H1 (cell line): ENCODE data around the gene CCR1. TPM values are rescaled to one million over a fixed set of nuclear protein-coding genes. Genes with fewer than 3 reads are reported as not detected.

Experiments
- CTCF ChIA-PET: fragments of 300-600 bp; sonication (Branson Sonifier 250); formaldehyde crosslinking; loops from one replicate; lab custom pipeline; 2021; ENCODE audit not compliant: partially characterized antibody; lab: Charles Lee
- POLR2A ChIA-PET: fragments of 300-600 bp; sonication (Branson Sonifier 250); formaldehyde crosslinking; loops from one replicate; lab custom pipeline; 2021; ENCODE audit warnings: inconsistent platforms; ENCODE audit not compliant: partially characterized antibody; lab: Charles Lee
- DNase-seq, 2 experiments: peaks; one replicate each; pipeline versions ENCODE4 v3.0.0 to v3.0.0-alpha.2; 2010 to 2022; ENCODE audit warnings: low spot score in 2 of 2, low read depth in 1 of 2, mixed read lengths in 1 of 2
- FAIRE-seq: peaks from 2 replicates; lab custom pipeline; 2011; peaks lifted over from hg19 to GRCh38; lab: Jason Lieb, UNC
- H2AFZ ChIP-seq: 2 replicates; pipeline ENCODE4 v1.8.1; 2012; ENCODE audit warnings: low read length, inconsistent platforms
- H2AK5ac ChIP-seq: 2 replicates; pipeline ENCODE4 v1.6.1; 2013; ENCODE audit warnings: low read depth, low read length
- H2BK120ac ChIP-seq: replicated peaks from 2 replicates; pipeline ENCODE3; 2013; ENCODE audit warnings: low read depth, low read length, inconsistent platforms
- H2BK12ac ChIP-seq: 2 replicates; pipeline ENCODE4 v1.6.1; 2013; ENCODE audit warnings: low read depth, low read length
- H2BK15ac ChIP-seq: 2 replicates; pipeline ENCODE4 v1.6.1; 2013; ENCODE audit warnings: low read length
- H2BK20ac ChIP-seq: 2 replicates; pipeline ENCODE4 v1.6.1; 2013; ENCODE audit warnings: low read length
- H2BK5ac ChIP-seq: 2 replicates; pipeline ENCODE4 v1.6.1; 2013; ENCODE audit warnings: low read depth, low read length
- H3K14ac ChIP-seq: 2 replicates; pipeline ENCODE4 v1.6.1; 2013; ENCODE audit warnings: inconsistent platforms; ENCODE audit not compliant: insufficient read length
- H3K18ac ChIP-seq: 2 replicates; pipeline ENCODE4 v1.6.1; 2013; ENCODE audit warnings: low read length; ENCODE audit errors: extremely low read depth
- H3K23ac ChIP-seq: 2 replicates; pipeline ENCODE4 v1.6.1; 2013; ENCODE audit warnings: inconsistent platforms; ENCODE audit not compliant: insufficient read length
- H3K23me2 ChIP-seq: 2 replicates; pipeline ENCODE4 v1.6.1; 2013; ENCODE audit warnings: low read depth, low read length
- H3K27ac ChIP-seq: 2 replicates; pipeline ENCODE4 v1.6.1; 2011; ENCODE audit warnings: low read depth, low read length, inconsistent platforms
- H3K27me3 ChIP-seq, 4 experiments: replicated peaks in 1 of 4; 1 replicate in 1 of 4; 2 replicates in 3 of 4; pipeline versions ENCODE4 v1.6.1 to v1.8.1; 2011 to 2013; ENCODE audit warnings: low read length in 3 of 4, mild to moderate bottlenecking in 3 of 4, inconsistent platforms in 2 of 4, mixed read lengths in 2 of 4, moderate library complexity in 1 of 4; ENCODE audit not compliant: control insufficient read depth in 3 of 4, insufficient read depth in 3 of 4; ENCODE audit errors: extremely low read depth in 1 of 4
- H3K36me3 ChIP-seq, 4 experiments: 2 replicates each; pipeline versions ENCODE4 v1.6.1 to v1.8.1; 2011 to 2013; ENCODE audit warnings: mild to moderate bottlenecking in 4 of 4, low read length in 3 of 4, moderate library complexity in 2 of 4, control low read depth in 1 of 4, inconsistent platforms in 1 of 4; ENCODE audit not compliant: insufficient read depth in 4 of 4, control insufficient read depth in 2 of 4
- H3K4ac ChIP-seq: replicated peaks from 2 replicates; pipeline ENCODE3; 2013; ENCODE audit warnings: low read length, low read depth, mixed read lengths, inconsistent platforms; ENCODE audit not compliant: insufficient read length
- H3K4me1 ChIP-seq, 4 experiments: replicated peaks in 1 of 4; 1 replicate in 1 of 4; 2 replicates in 3 of 4; pipeline versions ENCODE4 v1.6.1 to v1.8.1; 2011 to 2013; ENCODE audit warnings: low read length in 3 of 4, inconsistent platforms in 2 of 4, mixed read lengths in 1 of 4; ENCODE audit not compliant: insufficient read depth in 4 of 4, control insufficient read depth in 3 of 4
- H3K4me2 ChIP-seq, 2 experiments: 2 replicates each; pipeline versions ENCODE4 v1.6.1 to v1.8.1; 2011 to 2013; ENCODE audit warnings: low read depth in 2 of 2, low read length in 2 of 2, control low read depth in 1 of 2, inconsistent platforms in 1 of 2, mild to moderate bottlenecking in 1 of 2; ENCODE audit not compliant: insufficient read depth in 1 of 2
- H3K4me3 ChIP-seq, 4 experiments: fragments of 200-600, 300-600 bp in 1 of 4; sonication (generic), shearing (Covaris generic), sonication (Bioruptor Twin) in 1 of 4; 2 replicates each; pipeline versions ENCODE4 v1.5.1 to v1.8.1; 2011 to 2016; ENCODE audit warnings: low read length in 4 of 4, low read depth in 3 of 4, control low read depth in 2 of 4, inconsistent platforms in 2 of 4, mild to moderate bottlenecking in 2 of 4, mixed read lengths in 1 of 4, moderate library complexity in 1 of 4; ENCODE audit not compliant: insufficient read depth in 2 of 4; ENCODE audit errors: extremely low read depth in 1 of 4
- H3K56ac ChIP-seq: replicated peaks from 2 replicates; pipeline ENCODE3; 2013; ENCODE audit warnings: low read depth, mild to moderate bottlenecking, mixed read lengths, low read length, inconsistent platforms; ENCODE audit not compliant: insufficient read length
- H3K79me1 ChIP-seq: 2 replicates; pipeline ENCODE4 v1.6.1; 2013; ENCODE audit warnings: low read depth, low read length, control low read depth
- H3K79me2 ChIP-seq, 2 experiments: 2 replicates each; pipeline versions ENCODE4 v1.6.1 to v1.8.1; 2012 to 2013; ENCODE audit warnings: low read length in 2 of 2, mild to moderate bottlenecking in 2 of 2, inconsistent platforms in 1 of 2; ENCODE audit not compliant: insufficient read depth in 2 of 2, control insufficient read depth in 1 of 2
- H3K9ac ChIP-seq, 4 experiments: replicated peaks in 1 of 4; 1 replicate in 1 of 4; 2 replicates in 3 of 4; pipeline versions ENCODE4 v1.6.1 to v1.8.1; 2011 to 2013; ENCODE audit warnings: low read depth in 3 of 4, low read length in 3 of 4, control low read depth in 2 of 4, mild to moderate bottlenecking in 2 of 4, moderate library complexity in 2 of 4, inconsistent platforms in 1 of 4; ENCODE audit errors: extremely low read depth in 1 of 4
- H3K9me3 ChIP-seq, 2 experiments: 2 replicates each; pipeline versions ENCODE4 v1.6.1 to v1.8.1; 2012 to 2013; ENCODE audit warnings: mild to moderate bottlenecking in 2 of 2, moderate library complexity in 2 of 2, control low read depth in 1 of 2, inconsistent platforms in 1 of 2, low read depth in 1 of 2, low read length in 1 of 2, mixed read lengths in 1 of 2; ENCODE audit not compliant: insufficient read depth in 2 of 2
- H4K20me1 ChIP-seq, 2 experiments: replicated peaks in 1 of 2; 2 replicates each; pipeline versions ENCODE3 to v1.8.1; 2011 to 2013; ENCODE audit warnings: inconsistent platforms in 2 of 2, low read length in 2 of 2, mild to moderate bottlenecking in 1 of 2; ENCODE audit not compliant: insufficient read depth in 2 of 2, control insufficient read depth in 1 of 2
- H4K5ac ChIP-seq: 2 replicates; pipeline ENCODE4 v1.6.1; 2013; ENCODE audit warnings: low read length, low read depth, mixed read lengths, inconsistent platforms; ENCODE audit not compliant: insufficient read length
- H4K8ac ChIP-seq: 2 replicates; pipeline ENCODE4 v1.8.0; 2013; ENCODE audit warnings: mild to moderate bottlenecking, moderate library complexity, low read length, inconsistent platforms; ENCODE audit not compliant: insufficient read depth; ENCODE audit errors: extremely low read depth
- H4K91ac ChIP-seq: replicated peaks from 2 replicates; pipeline ENCODE3; 2013; ENCODE audit warnings: low read length, mixed read lengths, inconsistent platforms; ENCODE audit not compliant: insufficient read length
- ASH2L ChIP-seq: fragments of 200-600, 300-600 bp; sonication (generic); IDR thresholded peaks from one replicate; pipeline ENCODE4 v1.7.1; 2017; ENCODE audit warnings: low read length
- BACH1 ChIP-seq: IDR thresholded peaks from 2 replicates; pipeline ENCODE4 v1.6.1; 2012; ENCODE audit warnings: low read length, improper control_type of control experiment
- CHD2 ChIP-seq: IDR thresholded peaks from 2 replicates; pipeline ENCODE4 v1.6.1; 2012; ENCODE audit warnings: low read length, improper control_type of control experiment
- CREB1 ChIP-seq: IDR thresholded peaks from 2 replicates; pipeline ENCODE4 v1.6.1; 2012; ENCODE audit warnings: inconsistent platforms
- HDAC6 ChIP-seq: IDR thresholded peaks from one replicate; pipeline ENCODE4 v1.7.1; 2012; ENCODE audit warnings: low read depth, mild to moderate bottlenecking, inconsistent platforms, low read length, moderate library complexity
- MAFK ChIP-seq: IDR thresholded peaks from 2 replicates; pipeline ENCODE4 v1.6.1; 2012; ENCODE audit warnings: low read depth, mild to moderate bottlenecking, improper control_type of control experiment, low read length
- SAP30 ChIP-seq: fragments of 300-600 bp; sonication (generic); IDR thresholded peaks from 2 replicates; pipeline ENCODE4 v1.7.1; 2012; ENCODE audit warnings: low read length, moderate library complexity, mild to moderate bottlenecking, inconsistent platforms; ENCODE audit not compliant: insufficient read depth, insufficient replicate concordance
- SIRT6 ChIP-seq: IDR thresholded peaks from one replicate; pipeline ENCODE4 v1.7.1; 2012; ENCODE audit warnings: low read length, inconsistent platforms
- SP2 ChIP-seq: IDR thresholded peaks from 2 replicates; pipeline ENCODE4 v1.6.1; 2012; ENCODE audit warnings: mild to moderate bottlenecking, low read length, inconsistent platforms
- SUZ12 ChIP-seq: fragments of 200-600 bp; sonication (generic); IDR thresholded peaks from 2 replicates; pipeline ENCODE4 v1.6.1; 2012; ENCODE audit warnings: mild to moderate bottlenecking, inconsistent platforms, low read length, moderate library complexity, mixed read lengths
- WGBS, 2 experiments: shearing (Covaris generic) in 1 of 2; methylation state at CpG; one replicate each; pipeline versions ENCODE4 v1.1.6 to v1.1.7; 2013 to 2015; ENCODE audit warnings: low lambda C conversion rate in 2 of 2, mixed read lengths in 2 of 2, inconsistent platforms in 1 of 2, low coverage in 1 of 2, missing lambda C conversion rate in 1 of 2; ENCODE audit not compliant: insufficient replicate concordance in 2 of 2, insufficient coverage in 1 of 2, insufficient read length in 1 of 2; ENCODE audit errors: extremely low coverage in 1 of 2, missing lambda C conversion rate in 1 of 2; 5-methylcytosine and 5-hydroxymethylcytosine counted together
- polyA plus RNA-seq, 7 experiments: library from polyadenylated mRNA; depleted of rRNA in 3 of 7; stranded (reverse) in 5 of 7; unstranded in 2 of 7; fragments of >200 nt in 5 of 7; fragments of 200-250 nt in 2 of 7; gene quantifications; 1 replicate in 5 of 7; 2 replicates in 1 of 7; 4 replicates in 1 of 7; pipeline versions ENCODE4 v1.2.1 to v1.2.3, GENCODE V29; 2011 to 2013; ENCODE audit warnings: missing spikeins in 2 of 7, mixed read lengths in 2 of 7
- total RNA-seq: library from RNA; stranded (reverse); fragmentation: NEBNext Ultra II Directional; extraction: Animal tissue kit (Norgen Biotek cat#: 25700); gene quantifications from 2 replicates; pipeline ENCODE4 v1.2.1, GENCODE V29; 2021

The CCR1 gene
- total and polyA plus RNA-seq, 2 of the 8 experiments (the other 6 are each of a cell fraction or from before 2014, with no cell fraction given): not detected

DNA sequence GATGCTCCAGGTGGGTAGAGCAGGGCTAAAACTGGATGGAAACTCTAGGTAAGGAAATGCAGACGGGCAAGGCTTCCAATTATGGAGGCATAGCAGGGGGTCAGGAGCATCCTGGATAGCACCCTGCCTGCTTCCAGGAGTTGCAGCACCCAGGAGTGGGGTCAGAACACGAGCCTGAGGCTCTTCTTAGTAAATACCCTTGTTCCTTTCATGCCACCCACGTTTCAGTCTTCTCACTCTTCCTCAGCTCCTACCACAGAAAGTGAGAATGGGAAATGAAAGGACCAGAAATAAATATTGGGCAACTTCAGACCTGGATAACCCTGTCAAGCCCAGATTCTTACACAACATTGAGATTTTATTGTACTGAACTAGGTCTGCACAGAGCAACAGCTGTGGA, 16.4 kb downstream of the CCR1 start:
- FAIRE-seq: no peak
- Histone ChIP-seq H3K56ac (no peak overlapping the region), H2BK5ac (no peak overlapping the region), H4K5ac (no peak overlapping the region), H3K36me3 (no peaks in the 10 kb centered on the region), H3K23ac (no peak overlapping the region), H3K4me3 (no peak overlapping the region), H3K23me2 (no peaks in the 10 kb centered on the region), H3K79me1 (no peaks in the 10 kb centered on the region), H2AK5ac (no peak overlapping the region), H3K18ac (no peak overlapping the region), H2BK12ac (no peak overlapping the region), H3K9ac (no peak overlapping the region), H3K9me3 (peaks cover 9 to 16% of the 10 kb centered on the region in 2 experiments; a peak in 3 of 4 replicates), H3K27ac (no peak overlapping the region), H4K8ac (no peak overlapping the region), H3K4me2 (no peak overlapping the region), H2AFZ (no peak overlapping the region), H4K91ac (no peak overlapping the region), H3K4ac (no peak overlapping the region), H3K27me3 (no peaks in the 10 kb centered on the region), H3K4me1 (no peaks in the 10 kb centered on the region), H2BK15ac (no peak overlapping the region), H4K20me1 (no peaks in the 10 kb centered on the region), H3K14ac (no peak overlapping the region), H2BK120ac (no peak overlapping the region), H3K79me2 (no peaks in the 10 kb centered on the region), H2BK20ac (no peak overlapping the region)
- TF ChIP-seq SAP30 (no peak), MAFK (no peak), SP2 (no peak), ASH2L (no peak), SUZ12 (no peak), CREB1 (no peak), HDAC6 (no peak), CHD2 (no peak), SIRT6 (no peak), BACH1 (no peak)
- ChIA-PET CTCF (interaction anchor here (0.6 to 1.2 kb wide), 2 partner anchors 18 to 140 kb away, joined by 3 read pairs; no protein-coding TSS in a partner anchor), POLR2A (no interaction called here)
- 62% methylated on average over 3 of the region's 3 CpGs; no CpG with 5 or more reads in 1 of the 2 experiments for WGBS, 2 experiments
- DNase-seq: no peak
